ENCODE results near the gene ATP8A2. TPM values are rescaled to one million over a fixed set of nuclear protein-coding genes. Genes with fewer than 3 reads are reported as not detected.
A peak's percentile ranks its signal among the peaks of the same experiment; 100 is the strongest.

Gene ATP8A2
- total RNA-seq, 1 experiment from 2014 or later, result 0.26 TPM

- DNase-seq (ENCODE audit: low read depth, low spot score), result no peak
- in situ Hi-C loops (cut with HindIII; ENCODE audit: low pct_unique_long_range_greater_than_20kb, low sequenced_read_pairs), result no loop called here
These were observed 509.6 kb downstream of the ATP8A2 start for GRCh38 chr13:25881136-25881926.

GRCh38 chr13:25881971-25882451 lies 510.2 kb downstream of the ATP8A2 start:
- DNase-seq (ENCODE audit: low read depth, low spot score), result no peak
- in situ Hi-C loops (cut with HindIII; ENCODE audit: low pct_unique_long_range_greater_than_20kb, low sequenced_read_pairs), result no loop called here

- in situ Hi-C loops (cut with HindIII; ENCODE audit: low pct_unique_long_range_greater_than_20kb, low sequenced_read_pairs), result no loop called here
- no peak for DNase-seq (ENCODE audit: low read depth, low spot score)
These were observed 510.9 kb downstream of the ATP8A2 start for GRCh38 chr13:25882466-25883357.

GRCh38 chr13:25885418-25885817 lies 513.6 kb downstream of the ATP8A2 start:
- no peak for DNase-seq (ENCODE audit: low read depth, low spot score)
- in situ Hi-C loops (cut with HindIII; ENCODE audit: low pct_unique_long_range_greater_than_20kb, low sequenced_read_pairs), result no loop called here

- no peak for DNase-seq (ENCODE audit: low read depth, low spot score)
- in situ Hi-C loops (cut with HindIII; ENCODE audit: low pct_unique_long_range_greater_than_20kb, low sequenced_read_pairs), result no loop called here
These were observed 514.9 kb downstream of the ATP8A2 start for GRCh38 chr13:25886438-25887214.

- no peak for DNase-seq (ENCODE audit: low read depth, low spot score)
- in situ Hi-C loops (cut with HindIII; ENCODE audit: low pct_unique_long_range_greater_than_20kb, low sequenced_read_pairs), result no loop called here
These were observed 516.3 kb downstream of the ATP8A2 start for GRCh38 chr13:25887962-25888655.

GRCh38 chr13:25890671-25891212 lies 519.0 kb downstream of the ATP8A2 start:
- in situ Hi-C loops (cut with HindIII; ENCODE audit: low pct_unique_long_range_greater_than_20kb, low sequenced_read_pairs), result no loop called here
- DNase-seq (ENCODE audit: low read depth, low spot score), result no peak

GRCh38 chr13:25898991-25899390 lies 527.2 kb downstream of the ATP8A2 start:
- in situ Hi-C loops (cut with HindIII; ENCODE audit: low pct_unique_long_range_greater_than_20kb, low sequenced_read_pairs), result no loop called here
- no peak for DNase-seq (ENCODE audit: low read depth, low spot score)

- in situ Hi-C loops (cut with HindIII; ENCODE audit: low pct_unique_long_range_greater_than_20kb, low sequenced_read_pairs), result no loop called here
- DNase-seq (ENCODE audit: low read depth, low spot score), result no peak
These were observed 527.7 kb downstream of the ATP8A2 start for GRCh38 chr13:25899464-25899863.

GRCh38 chr13:25899952-25900351 lies 528.2 kb downstream of the ATP8A2 start:
- in situ Hi-C loops (cut with HindIII; ENCODE audit: low pct_unique_long_range_greater_than_20kb, low sequenced_read_pairs), result no loop called here

GRCh38 chr13:25901460-25902376 lies 529.9 kb downstream of the ATP8A2 start:
- in situ Hi-C loops (cut with HindIII; ENCODE audit: low pct_unique_long_range_greater_than_20kb, low sequenced_read_pairs), result no loop called here
- DNase-seq (ENCODE audit: low read depth, low spot score), result peak; percentile 91

More at GRCh38 chr13:25899952-25900351, 528.2 kb downstream of the ATP8A2 start:
- no peak for DNase-seq (ENCODE audit: low read depth, low spot score)

- no peak for DNase-seq (ENCODE audit: low read depth, low spot score)
- in situ Hi-C loops (cut with HindIII; ENCODE audit: low pct_unique_long_range_greater_than_20kb, low sequenced_read_pairs), result no loop called here
These were observed 530.7 kb downstream of the ATP8A2 start for GRCh38 chr13:25902455-25902854.

GRCh38 chr13:25902891-25903341 lies 531.1 kb downstream of the ATP8A2 start:
- DNase-seq (ENCODE audit: low read depth, low spot score), result no peak
- in situ Hi-C loops (cut with HindIII; ENCODE audit: low pct_unique_long_range_greater_than_20kb, low sequenced_read_pairs), result no loop called here

GRCh38 chr13:25904830-25905229 lies 533.1 kb downstream of the ATP8A2 start:
- in situ Hi-C loops (cut with HindIII; ENCODE audit: low pct_unique_long_range_greater_than_20kb, low sequenced_read_pairs), result no loop called here
- no peak for DNase-seq (ENCODE audit: low read depth, low spot score)

- peak; percentile 55 for DNase-seq (ENCODE audit: low read depth, low spot score)
- in situ Hi-C loops (cut with HindIII; ENCODE audit: low pct_unique_long_range_greater_than_20kb, low sequenced_read_pairs), result no loop called here
These were observed 533.8 kb downstream of the ATP8A2 start for GRCh38 chr13:25905611-25906010.

- DNase-seq (ENCODE audit: low read depth, low spot score), result peak; percentile 71
These were observed 534.5 kb downstream of the ATP8A2 start for GRCh38 chr13:25906191-25906661.

More at GRCh38 chr13:25906191-25906661, 534.5 kb downstream of the ATP8A2 start:
- in situ Hi-C loops (cut with HindIII; ENCODE audit: low pct_unique_long_range_greater_than_20kb, low sequenced_read_pairs), result no loop called here

Data from SK-MEL-5 (cell line).